GM12878 (cell line): ENCODE results near the gene PHKG2. TPM values are rescaled to one million over a fixed set of nuclear protein-coding genes. Genes with fewer than 3 reads are reported as not detected.

Experiments used
- ATF7 ChIP-seq: fragments of 450-650 bp; IDR thresholded peaks from 2 replicates; pipeline ENCODE4 v1.6.1; 2016; ENCODE audit warnings: low read depth, mild to moderate bottlenecking
- BACH1 ChIP-seq: fragments of 450-650 bp; IDR thresholded peaks from 2 replicates; pipeline ENCODE4 v1.6.1; 2017; ENCODE audit warnings: mild to moderate bottlenecking, borderline replicate concordance
- CREB1 ChIP-seq: IDR thresholded peaks from 2 replicates; pipeline ENCODE4 v1.6.1; 2012; ENCODE audit warnings: low read depth, mild to moderate bottlenecking, inconsistent platforms
- FOXK2 ChIP-seq: fragments of 450-650 bp; IDR thresholded peaks from 2 replicates; pipeline ENCODE4 v1.6.1; 2017; ENCODE audit warnings: mild to moderate bottlenecking, moderate library complexity
- HDAC2 ChIP-seq: fragments of 200-600 bp; sonication (generic); IDR thresholded peaks from 2 replicates; pipeline ENCODE4 v1.6.1; 2017
- IRF4 ChIP-seq: IDR thresholded peaks from 2 replicates; pipeline ENCODE4 v1.6.1; 2011; ENCODE audit warnings: low read depth, low read length
- NFXL1 ChIP-seq: fragments of 450-650 bp; IDR thresholded peaks from 2 replicates; pipeline ENCODE4 v1.6.1; 2017; ENCODE audit warnings: antibody characterized with exemption, mild to moderate bottlenecking, borderline replicate concordance
- NFYB ChIP-seq: IDR thresholded peaks from 2 replicates; pipeline ENCODE4 v1.6.1; 2011; ENCODE audit warnings: low read depth, mild to moderate bottlenecking, low read length, improper control_type of control experiment, moderate library complexity; ENCODE audit not compliant: insufficient read depth
- NR2C1 ChIP-seq: fragments of 450-650 bp; IDR thresholded peaks from 2 replicates; pipeline ENCODE4 v1.6.1; 2017; ENCODE audit warnings: antibody characterized with exemption, mild to moderate bottlenecking, moderate library complexity
- PKNOX1 ChIP-seq: fragments of 450-650 bp; IDR thresholded peaks from 2 replicates; pipeline ENCODE4 v1.6.1; 2016; ENCODE audit warnings: mild to moderate bottlenecking
- POU2F2 ChIP-seq: IDR thresholded peaks from 3 replicates; pipeline ENCODE4 v1.6.1; 2011; ENCODE audit warnings: low read depth, mild to moderate bottlenecking, low read length, borderline replicate concordance
- RB1 ChIP-seq: fragments of 450-650 bp; formaldehyde crosslinking; IDR thresholded peaks from 2 replicates; pipeline ENCODE4 v1.6.1; 2017; ENCODE audit warnings: mild to moderate bottlenecking, borderline replicate concordance
- REST ChIP-seq: IDR thresholded peaks from 2 replicates; pipeline ENCODE4 v1.6.1; 2012; ENCODE audit warnings: mild to moderate bottlenecking, low read depth, low read length
- SIX5 ChIP-seq: IDR thresholded peaks from 2 replicates; pipeline ENCODE4 v1.6.1; 2011; ENCODE audit warnings: mild to moderate bottlenecking, low read depth, low read length, moderate library complexity; ENCODE audit not compliant: severe bottlenecking
- SREBF1 ChIP-seq: IDR thresholded peaks from 2 replicates; pipeline ENCODE4 v1.6.1; 2012; ENCODE audit warnings: mild to moderate bottlenecking, low read length
- SREBF2 ChIP-seq: IDR thresholded peaks from 2 replicates; pipeline ENCODE4 v1.6.1; 2012; ENCODE audit warnings: mild to moderate bottlenecking, low read length
- SRF ChIP-seq, 2 experiments: IDR thresholded peaks; 2 replicates each; pipeline ENCODE4 v1.6.1; 2011; ENCODE audit warnings: low read depth in 2 of 2, low read length in 2 of 2, mild to moderate bottlenecking in 1 of 2, moderate library complexity in 1 of 2
- TBL1XR1 ChIP-seq: IDR thresholded peaks from 2 replicates; pipeline ENCODE4 v1.6.1; 2012; ENCODE audit warnings: low read depth, low read length, improper control_type of control experiment
- YBX1 ChIP-seq: fragments of 450-650 bp; IDR thresholded peaks from 2 replicates; pipeline ENCODE4 v1.6.1; 2016; ENCODE audit warnings: antibody characterized with exemption
- ZBED1 ChIP-seq: IDR thresholded peaks from 2 replicates; pipeline ENCODE4 v1.6.1; 2016; ENCODE audit warnings: borderline replicate concordance
- ZBTB40 ChIP-seq: fragments of 450-650 bp; IDR thresholded peaks from 2 replicates; pipeline ENCODE4 v1.6.1; 2016; ENCODE audit warnings: mild to moderate bottlenecking, moderate library complexity, borderline replicate concordance
- ZNF274 ChIP-seq: IDR thresholded peaks from one replicate; pipeline ENCODE4 v1.8.0; 2011; ENCODE audit not compliant: insufficient read length, insufficient read depth
- polyA plus RNA-seq, 11 experiments: library from polyadenylated mRNA; depleted of rRNA in 4 of 11; unstranded in 6 of 11; stranded (reverse) in 5 of 11; fragments of >200 nt; fragmentation: Nextera tagmentation in 4 of 11; fragmentation: Illumina TruSeq in 1 of 11; extraction: Ambion mirVana in 4 of 11; extraction: Trizol in 1 of 11; gene quantifications; 1 replicate in 1 of 11; 2 replicates in 10 of 11; pipeline versions ENCODE4 v1.2.1 to v1.2.3, GENCODE V29; 2011 to 2016; ENCODE audit warnings: inconsistent platforms in 2 of 11, missing spikeins in 2 of 11, low read depth in 1 of 11
- total RNA-seq, 4 experiments: library from RNA; depleted of rRNA in 3 of 4; stranded (reverse); fragments of >200 nt in 3 of 4; fragmentation: Illumina TruSeq in 1 of 4; extraction: Trizol in 1 of 4; gene quantifications; 2 replicates each; pipeline versions ENCODE4 v1.2.1 to v1.2.3, GENCODE V29; 2013 to 2021

PHKG2 gene
- total and polyA plus RNA-seq, 10 of the 15 experiments (the other 5 are each of a cell fraction or from before 2014, with no cell fraction given), result 5.2 to 50.1 (median 37.2) TPM

- peak; percentile 49; the same call in 1 of the 2 replicates for TF ChIP-seq ZBTB40
- TF ChIP-seq NR2C1, result no peak
- no peak for TF ChIP-seq FOXK2
- 0 out of 2 replicates have a peak, but pooled peaks have one; percentile 9 for TF ChIP-seq IRF4
- peak; percentile 90 for TF ChIP-seq NFYB
- TF ChIP-seq BACH1, result peak; percentile 34; the same call in 1 of the 2 replicates
- no peak for TF ChIP-seq YBX1
- no peak for TF ChIP-seq SIX5
- no peak for TF ChIP-seq SREBF1
- peak; percentile 48 to 74; a peak in 3 of 4 replicates for TF ChIP-seq SRF (IDR thresholded peaks at IDR 0.05; ENCODE audit: low read depth in 2 of 2, low read length in 2 of 2)
- no peak; the same call in 1 of the 2 replicates for TF ChIP-seq CREB1
- TF ChIP-seq SREBF2, result no peak
- TF ChIP-seq REST, result no peak
- no peak for TF ChIP-seq NFXL1
- TF ChIP-seq ZBED1, result no peak
- TF ChIP-seq HDAC2, result no peak
- peak; percentile 71; the same call in 1 of the 2 replicates for TF ChIP-seq RB1
- no peak for TF ChIP-seq ATF7
- TF ChIP-seq POU2F2, result peak; percentile 37; the same call in 1 of the 3 replicates
- TF ChIP-seq PKNOX1, result peak; percentile 82
- TF ChIP-seq ZNF274, result no peak
- no peak for TF ChIP-seq TBL1XR1
Measured at GRCh38 chr16:30747799-30748633, at the start of gene PHKG2 (continued).
